ENCODE data around the gene PRPSAP1.

GRCh38 chr17:76382803-76383545 is 29.3 kb upstream of the PRPSAP1 start:
- TF ChIP-seq CTCF (IDR thresholded peaks at IDR 0.05; ENCODE audit: low read depth, low read length) (no peak), MAX (IDR thresholded peaks at IDR 0.05; ENCODE audit: low read depth, low read length) (no peak)

Measured in NB4 (cell line).